Immature natural killer cell (primary cell): ENCODE data around the gene MPPED1. TPM values are rescaled to one million over a fixed set of nuclear protein-coding genes. Genes with fewer than 3 reads are reported as not detected.

Experiments
- DNase-seq, 3 donors: peaks; one replicate each; pipeline ENCODE4 v3.0.0; 2022; ENCODE audit warnings: mixed read lengths in 1 of 3
- H3K27ac Mint-ChIP-seq, 6 donors: one replicate each; pipeline ENCODE4 v1.8.0; 2020; ENCODE audit warnings: mixed read lengths in 6 of 6, mild to moderate bottlenecking in 5 of 6, inconsistent platforms in 4 of 6, moderate library complexity in 3 of 6
- H3K27me3 Mint-ChIP-seq, 3 donors: one replicate each; pipeline ENCODE4 v1.8.0; 2020 to 2021; ENCODE audit warnings: low read depth in 3 of 3, mild to moderate bottlenecking in 3 of 3, mixed read lengths in 3 of 3, moderate library complexity in 3 of 3, inconsistent platforms in 1 of 3
- H3K36me3 Mint-ChIP-seq, 3 donors: one replicate each; pipeline ENCODE4 v1.8.0; 2020; ENCODE audit warnings: mixed read lengths in 3 of 3, inconsistent platforms in 2 of 3, mild to moderate bottlenecking in 2 of 3
- H3K4me1 Mint-ChIP-seq, 2 donors: one replicate each; pipeline ENCODE4 v1.8.0; 2020; ENCODE audit warnings: inconsistent platforms in 2 of 2, mild to moderate bottlenecking in 2 of 2, mixed read lengths in 2 of 2, moderate library complexity in 1 of 2
- H3K4me3 Mint-ChIP-seq, 5 donors: one replicate each; pipeline ENCODE4 v1.8.0; 2020; ENCODE audit warnings: mild to moderate bottlenecking in 5 of 5, mixed read lengths in 5 of 5, inconsistent platforms in 3 of 5, moderate library complexity in 3 of 5
- H3K9me3 Mint-ChIP-seq, 6 donors: one replicate each; pipeline ENCODE4 v1.8.0; 2020; ENCODE audit warnings: mild to moderate bottlenecking in 6 of 6, mixed read lengths in 6 of 6, inconsistent platforms in 4 of 6, moderate library complexity in 3 of 6
- polyA plus RNA-seq, 3 donors: library from polyadenylated mRNA; unstranded; fragments of 300-500 nt; fragmentation: Illumina TruSeq; gene quantifications; one replicate each; pipeline ENCODE4 v1.2.3, GENCODE V29; 2021

MPPED1 gene
- polyA plus RNA-seq, 3 donors from 2014 or later, result not detected

GRCh38 chr22:43424201-43424600, 12.4 kb downstream of the MPPED1 start:
- H3K9me3 Mint-ChIP-seq, result no peaks in the 10 kb centered on the region
- H3K27me3 Mint-ChIP-seq, result peaks cover 0 to 2% (median 0%) of the 10 kb centered on the region in 3 donors
- H3K4me1 Mint-ChIP-seq, result no peaks in the 10 kb centered on the region
- H3K36me3 Mint-ChIP-seq, result no peaks in the 10 kb centered on the region
- no peak overlapping the region for H3K27ac Mint-ChIP-seq
- H3K4me3 Mint-ChIP-seq, result no peak overlapping the region
- no peak for DNase-seq

- H3K36me3 Mint-ChIP-seq, result no peaks in the 10 kb centered on the region
- DNase-seq, result no peak
- H3K27ac Mint-ChIP-seq, result no peak overlapping the region
- peaks cover 0 to 8% (median 2%) of the 10 kb centered on the region in 3 donors for H3K27me3 Mint-ChIP-seq
- no peaks in the 10 kb centered on the region for H3K9me3 Mint-ChIP-seq
- no peaks in the 10 kb centered on the region for H3K4me1 Mint-ChIP-seq
- H3K4me3 Mint-ChIP-seq, result no peak overlapping the region
These were observed 13.1 kb downstream of the MPPED1 start for GRCh38 chr22:43424666-43425630.

GRCh38 chr22:43425976-43426785, 14.4 kb downstream of the MPPED1 start:
- Mint-ChIP-seq H3K27ac (no peak overlapping the region), H3K4me1 (no peaks in the 10 kb centered on the region), H3K27me3 (peaks cover 0 to 9% (median 5%) of the 10 kb centered on the region in 3 donors), H3K36me3 (no peaks in the 10 kb centered on the region), H3K4me3 (no peak overlapping the region), H3K9me3 (no peaks in the 10 kb centered on the region)
- DNase-seq, result no peak

GRCh38 chr22:43426816-43427215, 15.0 kb downstream of the MPPED1 start:
- H3K27me3 Mint-ChIP-seq, result peaks cover 0 to 8% (median 5%) of the 10 kb centered on the region in 3 donors
- H3K9me3 Mint-ChIP-seq, result no peaks in the 10 kb centered on the region
- no peak for DNase-seq
- H3K4me3 Mint-ChIP-seq, result no peak overlapping the region
- H3K27ac Mint-ChIP-seq, result no peak overlapping the region
- H3K36me3 Mint-ChIP-seq, result no peaks in the 10 kb centered on the region
- no peaks in the 10 kb centered on the region for H3K4me1 Mint-ChIP-seq

- Mint-ChIP-seq H3K27ac (no peak overlapping the region), H3K4me3 (no peak overlapping the region), H3K4me1 (no peaks in the 10 kb centered on the region), H3K27me3 (peaks cover 0 to 9% (median 5%) of the 10 kb centered on the region in 3 donors), H3K9me3 (no peaks in the 10 kb centered on the region), H3K36me3 (no peaks in the 10 kb centered on the region)
- no peak for DNase-seq
These were observed 15.6 kb downstream of the MPPED1 start for GRCh38 chr22:43427296-43428004.

- no peak overlapping the region for H3K4me3 Mint-ChIP-seq
- DNase-seq, result no peak
- H3K27me3 Mint-ChIP-seq, result peaks cover 0 to 9% (median 5%) of the 10 kb centered on the region in 3 donors
- H3K4me1 Mint-ChIP-seq, result no peaks in the 10 kb centered on the region
- H3K27ac Mint-ChIP-seq, result no peak overlapping the region
- no peaks in the 10 kb centered on the region for H3K9me3 Mint-ChIP-seq
- no peaks in the 10 kb centered on the region for H3K36me3 Mint-ChIP-seq
These were observed 16.2 kb downstream of the MPPED1 start for GRCh38 chr22:43428005-43428485.

- no peak overlapping the region for H3K27ac Mint-ChIP-seq
- no peaks in the 10 kb centered on the region for H3K9me3 Mint-ChIP-seq
- no peaks in the 10 kb centered on the region for H3K4me1 Mint-ChIP-seq
- H3K4me3 Mint-ChIP-seq, result no peak overlapping the region
- H3K36me3 Mint-ChIP-seq, result no peaks in the 10 kb centered on the region
- DNase-seq, result no peak
- peaks cover 0 to 9% (median 5%) of the 10 kb centered on the region in 3 donors for H3K27me3 Mint-ChIP-seq
These were observed 16.7 kb downstream of the MPPED1 start for GRCh38 chr22:43428521-43428920.

GRCh38 chr22:43429426-43429825, 17.6 kb downstream of the MPPED1 start:
- DNase-seq, result no peak
- H3K27me3 Mint-ChIP-seq, result peaks cover 0 to 9% (median 7%) of the 10 kb centered on the region in 3 donors
- no peaks in the 10 kb centered on the region for H3K9me3 Mint-ChIP-seq
- H3K4me1 Mint-ChIP-seq, result no peaks in the 10 kb centered on the region
- no peak overlapping the region for H3K27ac Mint-ChIP-seq
- no peak overlapping the region for H3K4me3 Mint-ChIP-seq
- H3K36me3 Mint-ChIP-seq, result no peaks in the 10 kb centered on the region

- Mint-ChIP-seq H3K27ac (no peak overlapping the region), H3K9me3 (no peaks in the 10 kb centered on the region)
These were observed 20.2 kb downstream of the MPPED1 start for GRCh38 chr22:43431808-43432554.

GRCh38 chr22:43432883-43433415, 21.1 kb downstream of the MPPED1 start:
- DNase-seq, result no peak
- Mint-ChIP-seq H3K27me3 (peaks cover 2 to 12% (median 11%) of the 10 kb centered on the region in 3 donors), H3K4me1 (no peaks in the 10 kb centered on the region), H3K9me3 (no peaks in the 10 kb centered on the region), H3K36me3 (no peaks in the 10 kb centered on the region), H3K27ac (no peak overlapping the region), H3K4me3 (no peak overlapping the region)

More at GRCh38 chr22:43431808-43432554, 20.2 kb downstream of the MPPED1 start:
- Mint-ChIP-seq H3K27me3 (peaks cover 2 to 11% (median 7%) of the 10 kb centered on the region in 3 donors), H3K36me3 (no peaks in the 10 kb centered on the region), H3K4me1 (no peaks in the 10 kb centered on the region), H3K4me3 (no peak overlapping the region)
- DNase-seq, result no peak

- Mint-ChIP-seq H3K27me3 (peaks cover 2 to 15% (median 12%) of the 10 kb centered on the region in 3 donors), H3K4me3 (no peak overlapping the region), H3K9me3 (no peaks in the 10 kb centered on the region), H3K4me1 (no peaks in the 10 kb centered on the region), H3K27ac (no peak overlapping the region), H3K36me3 (no peaks in the 10 kb centered on the region)
- no peak for DNase-seq
These were observed 21.8 kb downstream of the MPPED1 start for GRCh38 chr22:43433451-43434274.

GRCh38 chr22:43434275-43434927, 22.6 kb downstream of the MPPED1 start:
- H3K4me1 Mint-ChIP-seq, result no peaks in the 10 kb centered on the region
- H3K9me3 Mint-ChIP-seq, result no peaks in the 10 kb centered on the region
- peaks cover 2 to 14% (median 13%) of the 10 kb centered on the region in 3 donors for H3K27me3 Mint-ChIP-seq
- H3K36me3 Mint-ChIP-seq, result no peaks in the 10 kb centered on the region
- H3K4me3 Mint-ChIP-seq, result no peak overlapping the region
- no peak for DNase-seq
- no peak overlapping the region for H3K27ac Mint-ChIP-seq
